HS-5 (cell line): ENCODE results near the gene IFITM2.
"Not testable (repeated sequence)": the region's sequence is repeated elsewhere in the genome, so short reads cannot be mapped to it uniquely, and the experiment has no call there.

Experiments
- DNase-seq: peaks from one replicate; pipeline ENCODE4 v3.0.0-alpha.2; 2012; ENCODE audit warnings: low read depth

IFITM2 gene

DNA sequence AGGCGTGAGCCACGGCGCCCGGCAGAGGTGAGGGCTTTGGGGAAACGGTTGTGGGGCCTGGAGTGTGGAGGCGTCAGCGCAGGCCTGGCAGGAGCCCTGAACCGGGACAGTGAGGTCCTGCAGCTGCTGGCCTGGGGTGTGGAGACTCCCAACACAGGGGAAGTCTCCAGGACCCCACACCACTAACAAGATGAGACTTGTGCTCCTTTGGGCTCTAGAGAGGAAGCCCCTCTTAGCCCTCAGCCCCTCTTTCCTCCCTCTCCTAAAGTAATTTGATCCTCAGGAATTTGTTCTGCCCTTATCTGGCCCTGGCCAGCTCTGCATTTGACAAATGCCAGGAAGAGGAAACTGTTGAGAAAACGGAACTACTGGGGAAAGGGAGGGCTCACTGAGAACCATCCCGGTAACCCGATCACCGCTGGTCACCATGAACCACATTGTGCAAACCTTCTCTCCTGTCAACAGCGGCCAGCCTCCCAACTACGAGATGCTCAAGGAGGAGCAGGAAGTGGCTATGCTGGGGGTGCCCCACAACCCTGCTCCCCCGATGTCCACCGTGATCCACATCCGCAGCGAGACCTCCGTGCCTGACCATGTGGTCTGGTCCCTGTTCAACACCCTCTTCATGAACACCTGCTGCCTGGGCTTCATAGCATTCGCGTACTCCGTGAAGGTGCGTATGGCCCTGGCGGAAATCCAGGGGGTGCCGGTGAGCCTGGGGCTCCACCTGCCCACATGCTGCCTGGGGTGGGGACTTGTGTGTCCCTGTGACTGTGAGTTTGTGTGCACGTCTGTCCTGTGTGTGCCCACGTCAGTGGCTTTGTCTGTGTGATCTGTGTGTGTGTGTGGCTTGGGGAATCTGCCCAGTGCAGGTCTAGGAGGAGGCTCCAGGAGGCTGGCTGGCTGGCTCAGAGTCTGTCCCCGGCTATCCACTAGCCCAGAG is at the start of gene IFITM2:
IFITM2 (plus strand) TSS at position 51 of the 943 bp plus-strand sequence; CDS start at position 428, 377 bp downstream.
- peak; percentile 34 for DNase-seq

DNA sequence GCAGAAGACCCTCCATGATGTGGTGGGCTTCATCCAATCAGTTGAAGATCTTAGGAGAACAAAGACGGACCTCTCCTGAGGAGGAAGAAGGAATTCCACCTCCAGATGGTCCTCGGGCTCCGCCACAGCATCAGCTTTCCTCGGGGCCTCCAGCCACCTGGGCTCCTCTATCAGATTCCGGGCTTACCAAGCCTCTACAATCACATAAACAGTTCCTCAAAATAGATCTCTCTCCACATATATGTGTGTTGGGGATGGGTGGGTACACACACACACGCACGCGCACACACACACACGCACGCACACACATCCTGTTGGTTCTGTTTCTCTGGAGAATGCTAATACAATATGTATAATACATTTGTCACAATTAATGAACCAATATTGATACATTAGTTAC is 48.2 kb upstream of the IFITM2 start:
- no peak for DNase-seq

DNA sequence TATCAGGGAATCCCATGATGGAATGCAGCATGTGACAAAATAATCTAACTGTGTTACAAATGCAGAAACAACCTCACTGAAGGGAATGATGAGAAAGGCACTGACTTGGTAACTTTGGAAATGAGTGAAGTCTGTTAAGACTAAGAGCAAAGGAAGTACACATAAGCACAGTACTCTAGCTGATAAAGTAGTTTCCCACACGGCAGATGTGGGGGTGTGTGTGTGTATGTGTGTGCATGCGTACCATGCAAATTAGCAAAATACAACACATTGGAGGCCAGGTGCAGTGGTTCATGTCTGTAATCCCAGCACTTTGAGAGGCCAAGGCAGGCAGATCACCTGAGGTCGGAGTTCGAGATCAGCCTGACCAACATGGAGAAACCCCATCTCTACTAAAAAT is 46.0 kb upstream of the IFITM2 start:
- no peak for DNase-seq

DNA sequence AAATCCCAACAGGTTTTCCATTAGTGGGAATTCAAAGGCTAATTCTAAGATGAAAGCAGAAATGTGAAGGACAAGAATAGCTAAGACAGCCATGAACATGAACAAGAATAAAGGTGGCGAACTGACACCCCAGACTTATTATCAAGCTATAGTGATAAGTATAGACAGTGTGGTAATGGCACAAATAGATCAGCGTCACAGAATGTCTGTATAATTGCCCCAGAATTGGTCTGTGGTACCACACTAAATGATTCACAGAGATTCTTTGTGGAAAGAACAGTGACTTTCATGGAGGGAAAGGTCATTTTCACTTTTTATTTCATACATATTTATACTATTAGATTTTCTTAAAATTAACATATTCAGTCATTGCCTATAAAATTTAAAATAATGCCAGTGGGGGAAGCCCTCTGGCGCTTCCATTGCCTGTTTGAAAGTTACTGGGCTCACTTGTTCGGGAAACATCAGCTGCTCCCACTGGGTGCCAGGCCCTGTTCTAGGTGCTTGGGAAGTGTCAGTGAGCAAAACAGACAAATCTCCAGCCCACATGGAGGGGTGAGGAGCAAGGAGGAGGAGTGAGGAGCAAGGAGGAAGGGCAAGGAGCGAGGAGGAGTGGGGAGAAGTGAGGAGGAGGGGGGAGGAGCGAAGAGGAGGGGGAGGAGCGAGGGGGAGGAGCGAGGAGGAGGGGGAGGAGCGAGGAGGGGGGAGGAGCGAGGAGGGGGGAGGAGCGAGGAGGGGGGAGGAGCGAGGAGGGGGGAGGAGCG is 40.8 kb upstream of the IFITM2 start:
- DNase-seq: no peak

DNA sequence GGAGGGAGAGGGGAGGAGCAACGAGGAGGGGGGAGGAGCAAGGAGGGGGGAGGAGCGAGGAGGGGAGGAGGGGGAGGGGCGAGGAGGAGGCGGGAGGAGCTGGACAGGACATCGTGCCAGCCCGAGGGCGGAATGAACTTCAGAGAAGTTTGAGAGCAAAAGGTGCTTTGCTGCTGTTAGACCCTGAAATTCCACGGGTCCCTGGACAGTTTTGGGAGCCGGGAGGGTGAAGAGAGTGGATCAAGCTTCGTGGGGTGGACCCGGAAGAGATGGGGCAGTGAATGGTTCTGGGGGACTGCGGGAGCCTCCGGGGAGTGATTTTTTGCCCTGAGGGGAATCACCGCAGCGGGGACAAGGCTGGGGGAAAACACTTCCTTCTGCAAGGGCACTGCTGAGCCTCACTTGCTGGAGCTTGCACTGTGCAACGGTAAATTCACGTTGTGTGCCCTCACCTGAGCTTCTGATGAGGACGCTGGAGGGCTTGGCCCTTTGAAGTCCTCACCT is 40.1 kb upstream of the IFITM2 start:
- DNase-seq: no peak

DNA sequence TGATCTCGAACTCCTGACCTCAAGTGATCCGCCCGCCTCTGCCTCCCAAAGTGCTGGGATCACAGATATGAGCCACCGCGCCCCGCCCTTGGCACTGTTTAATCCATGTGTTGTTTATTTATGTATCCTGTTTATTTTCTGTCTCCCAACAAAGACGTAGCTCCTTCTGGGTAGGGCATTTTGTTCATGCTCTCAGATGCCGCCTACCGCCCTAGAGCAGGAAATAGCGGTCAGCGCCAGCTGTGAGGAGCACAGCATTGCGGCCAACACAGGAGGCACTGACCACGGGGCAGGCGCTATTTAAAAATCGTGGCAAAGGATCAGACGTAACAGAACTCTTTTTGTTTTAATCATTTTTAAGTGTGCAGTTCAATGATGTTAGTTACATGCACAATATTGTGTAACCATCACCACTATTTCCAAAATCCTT is 38.9 kb upstream of the IFITM2 start:
- DNase-seq: not testable (repeated sequence)

DNA sequence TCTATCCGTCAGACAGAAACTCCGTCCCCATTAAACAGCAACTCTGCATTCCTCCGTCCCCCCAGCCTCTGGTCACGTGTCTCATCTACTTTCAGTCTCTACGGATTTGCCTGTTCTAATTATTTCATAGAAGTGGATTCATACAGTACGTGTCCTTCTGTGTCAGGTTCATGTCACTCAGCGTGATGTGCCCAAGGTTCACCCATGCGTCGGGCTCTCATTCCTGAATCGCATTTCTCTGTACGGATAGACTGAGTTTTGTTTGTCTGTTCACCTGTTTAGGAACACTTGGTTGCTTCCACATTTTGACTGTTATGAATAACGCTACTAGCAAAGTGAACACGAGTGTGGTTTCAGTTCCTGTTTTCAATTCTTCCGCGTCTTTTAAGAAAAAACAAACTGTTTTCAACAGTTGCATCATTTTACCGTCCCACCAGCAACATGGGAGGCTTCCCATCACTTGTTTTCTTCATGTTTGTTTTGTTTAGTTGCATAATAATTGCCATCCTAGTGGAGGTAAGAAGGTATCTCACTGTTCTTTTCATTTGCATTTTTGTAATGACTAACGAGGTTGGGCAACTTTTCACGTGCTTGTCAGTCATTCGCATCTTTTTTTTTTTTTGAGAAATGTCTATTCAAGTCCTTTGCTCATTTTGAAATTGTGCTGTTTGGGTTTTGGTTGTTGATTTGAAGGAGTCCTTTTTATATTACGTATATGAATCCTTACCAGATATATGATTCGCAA is 38.3 kb upstream of the IFITM2 start:
- no peak for DNase-seq

DNA sequence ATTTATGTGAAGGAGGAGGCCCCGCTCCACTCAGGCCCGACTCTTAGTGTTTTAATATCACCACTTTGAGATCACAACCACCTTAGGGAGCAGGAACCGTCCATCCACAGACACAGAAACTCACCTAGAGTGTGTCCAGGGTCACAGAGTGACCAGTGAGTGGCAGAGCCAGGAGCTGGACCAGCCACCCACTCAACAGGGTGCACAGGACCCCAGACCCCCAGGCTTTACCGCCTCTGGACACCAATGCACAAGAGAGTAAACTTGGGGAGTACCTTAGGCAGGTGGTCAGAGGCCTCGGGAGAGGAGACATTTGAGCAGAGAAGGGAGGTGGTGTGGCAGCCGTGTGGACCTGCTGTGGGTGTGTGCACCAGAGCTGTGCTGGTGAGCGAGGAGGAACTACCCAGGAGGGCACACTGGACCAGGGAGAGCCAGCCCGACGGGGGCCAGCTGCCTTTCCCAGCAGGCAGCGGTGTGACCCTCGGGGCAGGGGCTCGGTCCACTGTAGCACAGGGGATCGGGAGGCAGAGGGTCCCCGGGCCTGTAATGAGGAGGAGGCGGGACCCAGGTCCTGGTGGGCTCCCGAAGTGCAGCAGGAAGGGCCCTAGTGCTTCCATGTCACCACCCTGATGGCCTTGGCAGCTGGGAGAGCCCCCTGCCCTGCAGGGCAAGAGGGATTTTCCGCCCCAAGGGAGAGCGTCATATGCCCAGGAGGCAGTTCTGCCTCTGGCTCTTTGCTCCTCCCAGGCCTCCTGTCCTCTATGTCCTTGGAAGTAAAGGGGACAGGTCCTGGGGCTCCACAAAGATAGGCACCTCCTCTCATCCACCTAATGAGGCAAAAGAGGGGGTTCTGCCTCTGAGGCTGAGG is 36.9 kb upstream of the IFITM2 start:
- DNase-seq: no peak

DNA sequence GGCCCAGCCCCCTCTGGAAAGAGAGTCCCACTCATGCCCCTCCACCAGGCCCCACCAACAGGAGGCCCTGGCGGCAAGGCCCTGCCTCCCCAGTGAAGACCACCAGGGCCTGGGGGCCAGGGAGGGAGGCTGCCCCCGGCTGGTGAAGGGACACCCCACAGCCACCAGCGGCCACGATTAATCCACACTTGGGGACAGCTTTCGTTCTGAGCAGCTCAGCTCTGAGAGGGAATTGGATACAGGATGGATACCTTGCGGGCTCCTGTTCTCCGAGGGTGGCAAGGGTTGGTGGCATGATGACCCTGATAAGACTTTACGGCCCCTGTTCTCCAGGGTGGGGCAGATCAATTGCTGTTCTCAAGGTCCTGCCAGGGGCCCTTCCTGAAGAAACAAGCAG is 36.3 kb upstream of the IFITM2 start:
- DNase-seq: no peak

DNA sequence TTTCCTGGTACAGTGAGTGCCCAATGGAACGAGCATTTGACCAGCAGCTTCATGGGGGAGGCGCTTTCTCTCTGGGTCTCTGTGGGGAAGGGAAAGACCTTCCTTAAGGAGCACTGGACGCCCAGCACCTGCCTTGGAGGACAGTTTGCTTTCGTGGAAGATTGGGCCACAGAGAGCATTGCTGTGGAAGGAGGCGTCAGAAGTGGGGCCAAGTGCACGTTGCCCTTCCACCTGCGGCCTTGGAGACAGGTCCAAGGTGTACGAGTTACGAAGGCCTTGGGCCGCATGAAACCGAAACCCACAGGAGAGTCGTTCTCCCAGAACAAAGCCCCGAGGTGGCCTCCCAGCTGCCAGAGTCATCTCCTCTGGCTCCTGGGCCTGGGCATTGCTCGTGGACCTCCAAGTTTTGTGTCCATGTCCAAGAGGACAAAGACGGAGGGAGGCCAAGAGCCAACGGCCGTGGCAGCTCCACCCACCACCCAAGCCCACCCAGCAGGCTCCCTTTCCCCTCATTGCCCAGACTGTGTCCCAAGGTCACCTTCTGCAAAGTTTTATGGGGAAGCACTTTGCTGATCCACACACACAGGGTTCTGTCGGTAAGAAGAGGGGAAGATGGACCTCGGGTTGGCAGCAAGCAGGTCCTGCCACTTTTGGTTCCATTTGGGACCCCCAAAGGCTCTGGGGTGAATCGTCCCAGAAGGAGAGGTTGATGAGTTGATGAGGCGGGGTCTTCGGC is 35.3 kb upstream of the IFITM2 start:
- DNase-seq: no peak

DNA sequence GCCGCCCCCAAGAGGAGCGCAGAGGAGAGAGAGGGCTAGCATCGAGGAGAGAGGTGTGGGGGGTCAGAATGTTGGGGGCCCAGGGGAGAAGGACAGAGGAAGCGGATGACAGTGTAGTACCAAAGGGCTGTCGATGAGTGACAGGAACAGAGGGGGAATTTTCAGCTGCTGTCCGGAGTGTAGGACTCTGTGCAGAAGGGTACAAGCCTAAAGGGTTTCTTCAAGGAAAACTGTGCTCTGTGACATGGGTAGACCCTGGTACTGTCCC is 34.8 kb upstream of the IFITM2 start:
- no peak for DNase-seq

DNA sequence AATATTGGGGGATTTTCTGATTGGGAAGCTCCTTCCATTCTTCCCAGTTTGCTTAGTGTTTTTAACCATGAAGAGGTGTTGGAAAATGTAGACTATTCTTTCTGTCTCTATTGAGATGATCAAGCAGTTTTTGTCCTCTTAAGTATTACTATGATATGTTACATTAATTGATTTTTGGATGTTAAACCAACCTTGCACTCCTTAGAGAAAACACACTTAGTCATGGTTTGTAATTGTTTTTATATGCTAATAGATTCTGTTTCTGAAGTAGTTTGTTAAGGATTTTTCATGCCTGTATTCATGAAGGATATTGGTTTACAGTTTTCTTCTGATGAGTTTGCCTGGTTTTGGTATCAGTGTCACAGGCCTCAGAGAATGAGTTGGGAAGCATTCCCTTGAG is 31.4 kb upstream of the IFITM2 start:
- DNase-seq: no peak

DNA sequence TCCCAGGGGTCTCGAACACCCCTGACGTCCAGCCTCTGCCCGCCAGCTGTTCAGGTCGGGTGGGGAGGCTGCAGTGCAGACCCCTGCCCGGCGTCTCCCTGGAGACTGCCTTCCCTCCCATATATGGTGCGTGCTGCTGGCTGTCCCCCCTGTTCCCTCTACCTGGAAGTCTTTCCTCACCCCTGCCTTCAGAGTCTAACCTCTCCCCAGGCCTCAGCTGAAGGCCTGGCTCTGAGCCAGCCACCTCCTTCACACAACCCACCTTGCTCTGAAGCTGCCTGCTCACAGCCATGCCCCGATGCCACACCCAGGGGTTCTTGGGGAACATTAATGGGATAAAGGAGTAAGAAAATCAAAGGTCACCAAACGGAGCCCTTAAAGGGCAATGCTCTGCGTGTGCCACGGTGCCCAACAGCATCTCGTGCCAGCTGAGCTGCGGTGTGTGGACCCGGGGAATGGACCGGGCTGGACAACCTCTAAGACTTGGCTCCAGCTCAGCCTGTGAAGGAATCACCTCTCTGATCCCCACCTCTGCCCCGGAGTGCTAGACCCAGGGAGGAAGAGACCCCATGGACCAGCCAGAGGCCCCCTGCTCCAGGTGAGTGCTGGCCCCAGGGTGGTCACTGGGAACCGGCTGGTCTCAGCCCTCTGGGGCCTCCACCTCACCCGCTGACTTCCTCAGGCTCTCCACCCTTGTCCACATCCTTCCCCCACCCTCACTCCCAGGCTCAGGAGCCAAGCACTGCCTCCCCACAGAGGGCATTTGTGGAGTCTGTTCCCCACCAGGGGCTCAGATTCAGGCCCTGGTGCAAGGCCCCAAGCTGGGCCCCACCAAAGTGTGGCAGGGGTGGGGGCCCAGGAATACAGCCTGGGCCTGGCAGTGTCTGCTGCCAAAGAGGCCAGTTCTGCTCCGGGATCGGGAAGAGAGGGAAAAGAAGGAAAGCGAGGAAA is 29.3 kb upstream of the IFITM2 start, which contains the start of gene NLRP6:
NLRP6 (plus strand) TSS at position 407 of the 951 bp plus-strand sequence; CDS start at position 570, 163 bp downstream.
- no peak for DNase-seq

DNA sequence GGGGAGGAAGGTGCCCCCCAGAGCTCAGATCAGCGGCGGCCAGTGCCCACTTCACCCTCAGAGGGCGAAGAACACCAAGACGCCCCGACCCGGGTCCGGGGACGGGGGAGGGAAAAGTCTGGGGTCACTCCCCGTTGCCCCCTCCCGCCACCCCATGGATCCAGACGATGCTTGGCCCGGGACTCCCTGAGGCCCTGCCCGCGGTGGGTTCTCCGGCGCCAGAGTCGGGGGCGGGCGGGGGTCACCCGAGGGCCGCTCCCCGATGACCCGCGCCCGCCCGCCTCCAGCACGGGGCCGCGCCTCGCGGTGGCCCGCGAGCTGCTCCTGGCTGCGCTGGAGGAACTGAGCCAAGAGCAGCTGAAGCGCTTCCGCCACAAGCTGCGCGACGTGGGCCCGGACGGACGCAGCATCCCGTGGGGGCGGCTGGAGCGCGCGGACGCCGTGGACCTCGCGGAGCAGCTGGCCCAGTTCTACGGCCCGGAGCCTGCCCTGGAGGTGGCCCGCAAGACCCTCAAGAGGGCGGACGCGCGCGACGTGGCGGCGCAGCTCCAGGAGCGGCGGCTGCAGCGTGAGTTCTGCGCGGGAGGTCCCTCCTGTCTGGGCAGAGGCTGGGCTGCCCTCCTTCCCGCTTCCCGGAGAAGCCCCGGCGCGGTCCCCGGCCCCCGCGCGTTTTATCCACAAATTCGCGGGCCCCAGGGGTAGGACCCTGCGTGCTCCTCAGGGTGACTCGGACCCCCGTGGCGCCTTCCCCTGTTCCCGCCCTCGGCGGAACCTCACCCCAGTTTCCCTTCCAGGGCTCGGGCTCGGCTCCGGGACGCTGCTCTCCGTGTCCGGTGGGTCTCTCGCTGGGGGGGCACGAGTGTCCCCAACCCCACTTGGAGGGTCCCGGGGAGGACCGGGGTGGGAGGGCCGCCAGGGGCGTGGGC is 28.3 kb upstream of the IFITM2 start:
- DNase-seq: no peak

DNA sequence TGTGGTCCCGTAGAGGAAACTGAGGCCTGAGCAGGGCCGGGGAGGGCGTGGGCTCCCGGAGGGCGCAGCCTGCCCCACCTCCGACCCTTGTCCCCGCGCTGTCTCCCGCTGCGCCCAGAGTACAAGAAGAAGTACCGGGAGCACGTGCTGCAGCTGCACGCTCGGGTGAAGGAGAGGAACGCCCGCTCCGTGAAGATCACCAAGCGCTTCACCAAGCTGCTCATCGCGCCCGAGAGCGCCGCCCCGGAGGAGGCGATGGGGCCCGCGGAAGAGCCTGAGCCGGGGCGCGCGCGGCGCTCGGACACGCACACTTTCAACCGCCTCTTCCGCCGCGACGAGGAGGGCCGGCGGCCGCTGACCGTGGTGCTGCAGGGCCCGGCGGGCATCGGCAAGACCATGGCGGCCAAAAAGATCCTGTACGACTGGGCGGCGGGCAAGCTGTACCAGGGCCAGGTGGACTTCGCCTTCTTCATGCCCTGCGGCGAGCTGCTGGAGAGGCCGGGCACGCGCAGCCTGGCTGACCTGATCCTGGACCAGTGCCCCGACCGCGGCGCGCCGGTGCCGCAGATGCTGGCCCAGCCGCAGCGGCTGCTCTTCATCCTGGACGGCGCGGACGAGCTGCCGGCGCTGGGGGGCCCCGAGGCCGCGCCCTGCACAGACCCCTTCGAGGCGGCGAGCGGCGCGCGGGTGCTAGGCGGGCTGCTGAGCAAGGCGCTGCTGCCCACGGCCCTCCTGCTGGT is 27.5 kb upstream of the IFITM2 start:
- no peak for DNase-seq

DNA sequence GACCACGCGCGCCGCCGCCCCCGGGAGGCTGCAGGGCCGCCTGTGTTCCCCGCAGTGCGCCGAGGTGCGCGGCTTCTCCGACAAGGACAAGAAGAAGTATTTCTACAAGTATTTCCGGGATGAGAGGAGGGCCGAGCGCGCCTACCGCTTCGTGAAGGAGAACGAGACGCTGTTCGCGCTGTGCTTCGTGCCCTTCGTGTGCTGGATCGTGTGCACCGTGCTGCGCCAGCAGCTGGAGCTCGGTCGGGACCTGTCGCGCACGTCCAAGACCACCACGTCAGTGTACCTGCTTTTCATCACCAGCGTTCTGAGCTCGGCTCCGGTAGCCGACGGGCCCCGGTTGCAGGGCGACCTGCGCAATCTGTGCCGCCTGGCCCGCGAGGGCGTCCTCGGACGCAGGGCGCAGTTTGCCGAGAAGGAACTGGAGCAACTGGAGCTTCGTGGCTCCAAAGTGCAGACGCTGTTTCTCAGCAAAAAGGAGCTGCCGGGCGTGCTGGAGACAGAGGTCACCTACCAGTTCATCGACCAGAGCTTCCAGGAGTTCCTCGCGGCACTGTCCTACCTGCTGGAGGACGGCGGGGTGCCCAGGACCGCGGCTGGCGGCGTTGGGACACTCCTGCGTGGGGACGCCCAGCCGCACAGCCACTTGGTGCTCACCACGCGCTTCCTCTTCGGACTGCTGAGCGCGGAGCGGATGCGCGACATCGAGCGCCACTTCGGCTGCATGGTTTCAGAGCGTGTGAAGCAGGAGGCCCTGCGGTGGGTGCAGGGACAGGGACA is 26.7 kb upstream of the IFITM2 start:
- DNase-seq: no peak
